GM23248 (cell line): ENCODE measurements around the gene FARS2.

ENCODE experiments used
- EZH2 ChIP-seq: fragments of 200-600 bp; sonication (generic); IDR thresholded peaks from 2 replicates; pipeline ENCODE4 v1.6.1; 2018; ENCODE audit warnings: antibody characterized with exemption, mild to moderate bottlenecking; ENCODE audit not compliant: insufficient read depth, poor library complexity, severe bottlenecking
- EZH2phosphoT487 ChIP-seq: fragments of 200-600 bp; sonication (generic); IDR thresholded peaks from 2 replicates; pipeline ENCODE4 v1.6.1; 2018; ENCODE audit warnings: antibody characterized with exemption, moderate library complexity, mild to moderate bottlenecking, low read depth; ENCODE audit not compliant: insufficient read depth

DNA sequence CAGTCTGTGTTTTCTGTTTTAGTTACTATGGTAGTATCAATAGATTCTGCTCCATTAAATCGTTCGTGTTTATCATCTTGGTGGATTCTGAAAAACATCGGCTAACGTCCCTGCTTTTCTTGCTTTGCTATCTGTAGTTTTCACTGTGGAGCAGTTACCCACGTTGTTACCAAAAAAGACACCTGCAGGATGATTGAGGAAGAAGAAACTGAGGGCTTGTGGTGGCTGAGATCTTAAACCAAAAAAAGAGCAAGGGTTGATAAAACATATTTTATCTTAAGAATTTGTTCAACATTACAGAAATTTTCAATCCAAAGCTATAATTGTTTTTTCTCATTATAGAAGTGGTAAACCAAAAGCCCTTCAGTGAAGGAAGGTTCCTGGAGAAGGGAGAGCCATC, 166.3 kb downstream of the FARS2 start:
- TF ChIP-seq EZH2phosphoT487 (no peak), EZH2 (no peak)
